ENCODE data around the gene ZNF335.

The ZNF335 gene

DNA sequence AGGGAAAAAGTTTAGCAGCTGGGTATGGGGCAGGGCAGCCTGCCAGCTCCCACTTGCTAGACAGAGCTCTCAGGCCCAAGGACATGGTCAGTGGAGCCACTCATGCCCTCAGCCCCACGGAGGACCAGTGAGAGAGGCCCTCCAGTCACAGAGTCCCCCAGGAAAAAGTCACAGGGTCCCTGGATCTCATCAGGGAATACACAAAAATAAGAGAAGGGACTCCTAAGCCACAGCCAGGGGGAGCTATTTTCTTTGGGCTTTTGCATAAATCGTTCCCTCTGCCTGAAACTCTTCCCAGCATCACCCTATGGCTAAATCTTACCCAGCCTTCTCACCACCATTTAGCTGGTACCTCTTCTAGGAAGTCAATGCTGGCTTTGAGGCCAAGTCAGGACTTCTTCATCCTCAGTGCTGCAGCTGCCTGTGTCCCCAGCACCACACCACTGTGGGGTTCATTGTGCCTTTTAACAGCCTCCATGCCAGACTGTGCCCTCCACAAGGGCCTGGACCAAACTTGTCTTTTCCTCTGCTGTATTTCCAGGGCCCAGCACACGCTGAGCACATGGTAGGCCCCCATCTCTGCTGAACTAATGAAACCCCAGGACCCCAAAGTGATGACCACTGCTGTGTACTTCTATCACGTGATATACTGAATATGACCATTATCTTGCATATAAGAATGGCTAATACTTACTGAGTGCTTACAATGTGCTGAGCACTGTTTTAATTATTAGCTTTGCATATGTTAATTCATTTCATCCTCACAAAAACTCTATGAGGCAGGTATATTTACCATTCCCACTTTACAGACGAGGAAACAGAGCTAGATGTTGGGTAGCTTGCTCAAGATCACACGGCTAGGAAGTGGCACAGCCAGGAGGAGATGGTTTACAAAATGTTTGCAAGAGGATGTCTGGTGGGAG is 2.0 kb downstream of the ZNF335 start:
- TF ChIP-seq FOXP2 (optimal IDR thresholded peaks at IDR 0.05; ENCODE audit: borderline replicate concordance, extremely low read depth, extremely low read length, insufficient read depth) (no peak), POLR2AphosphoS5 (IDR thresholded peaks at IDR 0.05; ENCODE audit: low read depth, low read length) (no peak), REST (IDR thresholded peaks at IDR 0.05; ENCODE audit: insufficient read depth in 1 of 2, low read depth in 2 of 2, low read length in 2 of 2) (no peak), TAF1 (IDR thresholded peaks at IDR 0.05; ENCODE audit: borderline replicate concordance, insufficient read depth, low read length) (no peak), SIN3A (IDR thresholded peaks at IDR 0.05; ENCODE audit: borderline replicate concordance, insufficient read depth, low read length) (no peak)

DNA sequence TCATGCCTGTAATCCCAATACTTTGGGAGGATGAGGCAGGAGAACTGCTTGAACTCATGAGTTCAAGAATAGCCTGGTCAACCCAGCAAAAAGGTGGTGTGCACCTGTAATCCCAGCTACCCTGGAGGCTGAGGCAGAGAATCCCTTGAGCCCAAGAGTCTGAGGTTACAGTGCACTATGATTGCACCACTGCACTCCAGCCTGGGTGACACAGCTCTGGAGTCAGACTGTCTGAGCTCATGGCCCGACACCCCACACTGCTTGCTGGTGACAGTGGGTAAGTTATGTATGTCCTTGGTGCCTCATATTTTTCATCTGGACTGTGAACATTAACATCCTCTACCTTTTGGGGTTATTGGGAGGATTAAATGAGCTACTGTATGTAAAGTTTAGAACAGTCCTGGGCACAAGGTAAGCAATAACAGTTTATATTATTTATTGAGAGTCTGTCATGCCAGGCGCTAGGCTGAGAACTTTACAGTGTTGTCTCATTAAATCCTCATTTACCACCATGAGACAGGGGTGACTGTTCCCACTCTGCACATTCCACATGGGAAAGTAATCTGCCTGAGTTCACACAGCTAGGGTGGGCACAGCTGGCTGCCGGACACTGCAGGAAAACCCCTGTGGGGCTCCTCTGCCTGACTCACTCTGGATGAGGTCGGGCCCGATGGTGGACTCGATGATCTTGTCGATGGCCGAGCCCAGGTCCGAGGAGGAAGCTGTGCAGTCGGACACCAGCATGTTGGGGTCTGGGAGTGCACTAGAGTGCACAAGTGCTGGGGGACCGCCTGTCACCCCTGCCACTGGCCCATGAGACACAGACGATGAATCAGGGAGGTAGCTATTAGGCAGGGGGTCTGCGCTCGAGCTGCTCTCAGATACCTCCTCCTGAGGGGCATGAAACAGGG is 2.9 kb downstream of the ZNF335 start:
- TF ChIP-seq REST (IDR thresholded peaks at IDR 0.05; ENCODE audit: insufficient read depth in 1 of 2, low read depth in 2 of 2, low read length in 2 of 2) (no peak), TAF1 (IDR thresholded peaks at IDR 0.05; ENCODE audit: borderline replicate concordance, insufficient read depth, low read length) (no peak), FOXP2 (optimal IDR thresholded peaks at IDR 0.05; ENCODE audit: borderline replicate concordance, extremely low read depth, extremely low read length, insufficient read depth) (no peak), POLR2AphosphoS5 (IDR thresholded peaks at IDR 0.05; ENCODE audit: low read depth, low read length) (no peak), SIN3A (IDR thresholded peaks at IDR 0.05; ENCODE audit: borderline replicate concordance, insufficient read depth, low read length) (no peak)

DNA sequence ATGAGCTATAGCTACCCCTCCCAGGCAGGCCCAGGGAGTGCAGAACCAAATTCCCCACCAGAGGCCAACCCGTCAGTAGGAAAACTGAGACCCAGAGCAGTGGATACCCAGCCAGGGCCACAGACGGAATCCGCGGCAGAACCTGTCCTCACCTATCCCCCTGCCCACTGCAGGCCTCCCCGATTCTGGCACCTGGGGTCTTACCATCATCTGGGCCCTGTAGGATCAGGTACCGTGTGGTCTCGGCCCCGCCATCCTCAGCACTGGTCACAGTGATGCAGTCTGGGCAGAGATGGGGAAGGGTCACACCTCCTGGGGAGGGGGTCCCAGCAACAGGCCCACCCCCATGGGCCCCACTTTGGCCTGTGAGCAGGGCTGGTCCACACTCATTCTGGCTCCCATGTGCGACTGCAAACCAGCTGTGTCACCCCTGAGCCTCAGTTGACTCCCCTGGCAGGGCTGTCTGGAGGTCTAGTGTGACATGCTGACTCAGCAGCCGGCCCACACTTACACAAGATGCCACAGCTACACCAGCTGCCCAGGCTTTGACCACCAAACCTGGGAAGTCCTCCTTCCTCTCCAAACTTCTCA is 3.8 kb downstream of the ZNF335 start:
- no peak for TF ChIP-seq FOXP2 (optimal IDR thresholded peaks at IDR 0.05; ENCODE audit: borderline replicate concordance, extremely low read depth, extremely low read length, insufficient read depth)
- TF ChIP-seq REST (IDR thresholded peaks at IDR 0.05; ENCODE audit: insufficient read depth in 1 of 2, low read depth in 2 of 2, low read length in 2 of 2) = no peak
- no peak for TF ChIP-seq SIN3A (IDR thresholded peaks at IDR 0.05; ENCODE audit: borderline replicate concordance, insufficient read depth, low read length)
- TF ChIP-seq TAF1 (IDR thresholded peaks at IDR 0.05; ENCODE audit: borderline replicate concordance, insufficient read depth, low read length) = no peak
- TF ChIP-seq POLR2AphosphoS5 (IDR thresholded peaks at IDR 0.05; ENCODE audit: low read depth, low read length) = no peak

DNA sequence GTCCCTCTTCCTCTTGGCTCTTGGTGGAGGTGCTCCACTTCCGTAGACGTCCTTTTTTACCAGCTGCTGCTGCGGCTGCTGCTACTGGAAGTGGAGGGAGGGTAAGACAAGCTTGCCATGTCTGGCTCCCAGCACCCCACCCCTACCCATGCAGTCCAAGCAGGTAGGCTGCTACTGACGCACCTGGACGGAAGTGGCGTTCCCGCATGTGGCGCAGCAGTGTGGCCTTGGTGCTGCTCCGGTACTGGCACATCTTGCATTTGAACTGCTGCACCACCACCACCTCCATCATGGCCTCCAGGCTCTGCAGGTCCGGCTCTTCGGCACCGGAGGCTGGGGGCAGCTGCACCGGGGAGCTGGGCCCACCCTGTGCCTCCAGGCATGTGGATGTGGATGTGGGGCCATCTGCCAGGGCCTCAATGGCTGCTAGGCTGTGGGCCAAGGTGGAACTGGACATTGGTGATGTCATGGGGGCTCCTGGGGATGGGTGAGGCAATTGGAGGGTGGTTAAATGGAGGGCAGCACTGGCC is 4.4 kb downstream of the ZNF335 start:
- TF ChIP-seq POLR2AphosphoS5 (IDR thresholded peaks at IDR 0.05; ENCODE audit: low read depth, low read length) = no peak
- no peak for TF ChIP-seq SIN3A (IDR thresholded peaks at IDR 0.05; ENCODE audit: borderline replicate concordance, insufficient read depth, low read length)
- TF ChIP-seq TAF1 (IDR thresholded peaks at IDR 0.05; ENCODE audit: borderline replicate concordance, insufficient read depth, low read length) = no peak
- TF ChIP-seq REST (IDR thresholded peaks at IDR 0.05; ENCODE audit: insufficient read depth in 1 of 2, low read depth in 2 of 2, low read length in 2 of 2) = no peak
- TF ChIP-seq FOXP2 (optimal IDR thresholded peaks at IDR 0.05; ENCODE audit: borderline replicate concordance, extremely low read depth, extremely low read length, insufficient read depth) = no peak
